GM18870 (cell line): ENCODE data around the gene CTPS1.
A peak's percentile ranks its signal among the peaks of the same experiment; 100 is the strongest.

Source experiments
- ATAC-seq: cut with Tn5 transposase; IDR thresholded peaks from one replicate; pipeline ENCODE4 v1.9.1; 2021; ENCODE audit warnings: moderate library complexity; ENCODE audit not compliant: unreplicated experiment

CTPS1 gene, protein sequence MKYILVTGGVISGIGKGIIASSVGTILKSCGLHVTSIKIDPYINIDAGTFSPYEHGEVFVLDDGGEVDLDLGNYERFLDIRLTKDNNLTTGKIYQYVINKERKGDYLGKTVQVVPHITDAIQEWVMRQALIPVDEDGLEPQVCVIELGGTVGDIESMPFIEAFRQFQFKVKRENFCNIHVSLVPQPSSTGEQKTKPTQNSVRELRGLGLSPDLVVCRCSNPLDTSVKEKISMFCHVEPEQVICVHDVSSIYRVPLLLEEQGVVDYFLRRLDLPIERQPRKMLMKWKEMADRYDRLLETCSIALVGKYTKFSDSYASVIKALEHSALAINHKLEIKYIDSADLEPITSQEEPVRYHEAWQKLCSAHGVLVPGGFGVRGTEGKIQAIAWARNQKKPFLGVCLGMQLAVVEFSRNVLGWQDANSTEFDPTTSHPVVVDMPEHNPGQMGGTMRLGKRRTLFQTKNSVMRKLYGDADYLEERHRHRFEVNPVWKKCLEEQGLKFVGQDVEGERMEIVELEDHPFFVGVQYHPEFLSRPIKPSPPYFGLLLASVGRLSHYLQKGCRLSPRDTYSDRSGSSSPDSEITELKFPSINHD

DNA sequence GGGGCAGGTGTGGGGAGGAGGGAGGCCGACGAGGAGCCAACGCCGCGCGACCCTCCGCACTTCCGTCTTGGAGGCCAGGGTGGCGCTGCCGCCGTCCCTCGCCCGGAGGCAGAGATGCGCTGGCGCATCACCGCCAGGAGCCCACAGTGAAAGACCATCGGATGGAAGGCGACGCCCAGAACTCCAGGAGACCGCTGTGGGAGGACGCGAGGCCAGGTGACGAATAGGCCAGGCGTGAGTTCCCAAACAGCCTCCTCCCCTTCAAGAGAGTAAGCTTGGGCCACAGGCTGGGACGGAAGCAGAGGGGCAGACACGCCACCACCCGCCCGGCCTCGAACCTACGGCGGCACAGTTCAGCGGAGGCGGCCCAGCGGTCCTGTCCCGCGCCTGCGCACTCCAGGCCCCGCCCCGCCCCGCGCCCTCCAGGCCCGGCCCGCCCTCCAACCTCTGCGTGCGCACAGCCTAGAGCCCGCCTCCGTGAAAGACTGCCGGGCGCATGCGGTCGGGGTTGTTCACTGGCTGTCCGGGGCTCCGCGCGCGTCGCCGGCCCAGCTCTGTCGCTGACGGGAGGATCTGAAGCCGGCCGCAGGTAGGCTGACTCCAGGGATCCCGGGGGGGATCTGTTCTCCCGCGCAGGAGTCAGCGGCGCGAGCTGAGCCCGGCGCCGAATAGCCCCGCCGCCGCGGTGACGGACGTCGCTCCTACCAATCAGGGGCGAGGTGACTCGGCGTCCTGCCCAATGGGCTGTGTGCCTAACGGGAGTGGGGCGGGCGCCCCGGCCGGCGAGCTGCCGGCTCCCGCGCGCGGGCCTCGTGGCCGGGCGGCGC lies at the start of gene CTPS1:
TSS of gene CTPS1 (plus strand) at position 456 of the 827 bp plus-strand sequence. CDS start 3,595 bp downstream, outside the sequence.
- ATAC-seq: peak; percentile 79

DNA sequence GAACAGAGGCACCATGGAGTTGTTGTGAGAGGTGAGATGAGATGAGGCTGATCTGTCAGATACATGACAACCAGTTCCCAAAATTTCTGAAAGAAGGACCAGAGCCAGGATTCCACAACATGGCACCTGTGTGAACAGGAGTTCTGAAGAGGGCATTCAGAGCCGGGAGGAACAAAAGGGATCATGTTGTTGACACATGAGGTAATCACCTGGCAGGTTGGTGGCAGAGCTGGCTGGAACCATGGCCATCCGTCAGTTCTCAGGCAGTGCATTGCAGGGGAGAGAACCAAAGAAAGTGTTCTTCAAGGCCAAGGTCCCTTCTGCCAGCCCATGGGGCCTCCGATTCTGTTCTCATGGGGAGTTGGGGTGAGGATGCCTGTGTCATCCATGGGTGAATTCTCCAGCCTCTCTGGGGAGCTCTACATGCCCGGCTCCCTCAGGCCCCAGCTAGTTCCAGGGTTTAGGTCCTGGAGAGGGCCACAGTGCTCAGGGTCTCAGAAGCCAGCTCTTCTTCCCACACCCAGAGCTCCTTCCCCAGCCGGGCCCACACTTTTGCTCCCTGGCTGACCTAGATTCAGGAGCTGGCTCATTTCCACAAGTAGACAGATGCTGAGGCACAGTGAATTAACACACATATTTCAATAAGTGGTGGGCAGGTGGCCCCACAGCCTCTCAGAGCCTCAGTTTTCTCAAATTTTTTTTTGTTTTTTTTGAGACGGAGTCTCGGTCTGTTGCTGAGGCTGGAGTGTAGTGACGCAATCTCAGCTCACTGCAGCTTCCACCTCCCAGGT lies 49.1 kb upstream of the CTPS1 start:
- no peak for ATAC-seq

DNA sequence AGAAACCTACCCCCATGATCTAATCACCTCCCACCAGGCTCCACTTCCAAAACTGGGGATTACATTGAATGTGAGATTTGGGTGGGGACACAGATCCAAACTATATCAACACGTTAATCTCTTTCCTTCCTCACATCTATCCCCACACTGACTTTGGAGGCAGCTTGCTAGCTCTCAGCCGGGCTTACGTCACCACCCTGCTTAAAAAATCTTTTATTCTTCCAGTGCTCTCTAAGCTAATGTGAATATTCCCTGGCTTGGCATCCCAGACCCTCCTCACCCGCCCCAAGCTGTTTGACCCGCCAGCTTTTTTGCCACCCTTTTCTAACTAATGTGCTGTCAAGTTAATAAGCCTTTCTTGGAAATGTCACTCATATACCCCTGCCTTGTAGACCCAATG lies 47.9 kb upstream of the CTPS1 start:
- ATAC-seq: no peak

DNA sequence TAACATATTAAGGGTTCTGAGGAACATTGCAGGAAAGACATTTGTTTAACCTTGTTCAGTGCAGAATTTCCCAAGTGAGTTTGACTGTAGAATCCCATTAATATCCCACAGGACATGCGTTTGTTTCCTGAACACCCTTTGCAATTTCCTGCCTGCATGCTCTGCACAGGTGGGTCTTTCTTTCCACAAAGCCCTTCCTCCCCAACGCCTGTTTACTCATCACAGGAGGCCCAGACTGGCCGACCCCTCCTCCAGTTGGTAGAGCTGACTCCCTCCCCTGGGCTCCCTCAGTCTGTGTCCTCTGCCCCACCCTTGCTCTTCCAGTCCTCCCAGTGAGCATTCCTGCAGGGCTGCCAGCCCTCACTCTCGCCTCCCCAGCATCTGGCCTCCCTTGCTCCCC lies 47.5 kb upstream of the CTPS1 start:
- no peak for ATAC-seq

DNA sequence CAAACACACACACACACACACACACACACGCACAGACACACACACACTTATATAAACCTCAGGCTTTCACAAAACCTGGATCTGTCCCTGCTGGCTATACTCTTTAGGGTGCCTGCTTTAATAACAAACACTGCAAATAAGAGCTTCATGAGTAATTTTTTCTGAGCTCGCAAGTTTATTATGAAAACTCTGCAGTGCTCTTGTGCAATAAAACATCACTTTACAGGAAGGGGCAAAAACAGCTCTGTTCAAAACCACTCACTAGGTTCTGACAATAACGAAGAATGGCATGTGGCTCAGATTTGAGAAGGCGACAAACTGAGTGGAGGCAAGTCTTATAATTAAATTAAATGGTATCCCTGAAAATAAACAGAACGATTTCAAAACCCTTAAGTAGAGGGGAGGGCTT lies 42.6 kb upstream of the CTPS1 start:
- no peak for ATAC-seq

DNA sequence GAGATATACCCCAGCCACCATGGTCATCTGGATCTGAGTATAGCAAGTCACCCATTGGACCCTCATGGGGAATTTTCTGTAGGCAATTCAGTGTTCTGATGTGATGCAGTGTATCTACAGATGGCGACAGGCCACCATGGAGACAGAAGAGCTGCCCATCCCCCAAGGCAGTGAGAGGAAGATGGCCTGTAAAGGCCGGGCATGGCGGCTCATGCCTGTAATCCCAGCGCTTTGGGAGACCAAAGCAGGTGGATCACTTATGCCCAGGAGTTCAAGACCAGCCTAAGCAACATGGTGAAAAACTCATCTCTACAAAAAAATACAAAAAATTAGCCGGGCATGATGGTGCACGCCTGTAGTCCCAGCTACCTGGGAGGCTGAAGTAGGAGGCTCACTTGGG lies 41.1 kb upstream of the CTPS1 start:
- ATAC-seq: no peak

DNA sequence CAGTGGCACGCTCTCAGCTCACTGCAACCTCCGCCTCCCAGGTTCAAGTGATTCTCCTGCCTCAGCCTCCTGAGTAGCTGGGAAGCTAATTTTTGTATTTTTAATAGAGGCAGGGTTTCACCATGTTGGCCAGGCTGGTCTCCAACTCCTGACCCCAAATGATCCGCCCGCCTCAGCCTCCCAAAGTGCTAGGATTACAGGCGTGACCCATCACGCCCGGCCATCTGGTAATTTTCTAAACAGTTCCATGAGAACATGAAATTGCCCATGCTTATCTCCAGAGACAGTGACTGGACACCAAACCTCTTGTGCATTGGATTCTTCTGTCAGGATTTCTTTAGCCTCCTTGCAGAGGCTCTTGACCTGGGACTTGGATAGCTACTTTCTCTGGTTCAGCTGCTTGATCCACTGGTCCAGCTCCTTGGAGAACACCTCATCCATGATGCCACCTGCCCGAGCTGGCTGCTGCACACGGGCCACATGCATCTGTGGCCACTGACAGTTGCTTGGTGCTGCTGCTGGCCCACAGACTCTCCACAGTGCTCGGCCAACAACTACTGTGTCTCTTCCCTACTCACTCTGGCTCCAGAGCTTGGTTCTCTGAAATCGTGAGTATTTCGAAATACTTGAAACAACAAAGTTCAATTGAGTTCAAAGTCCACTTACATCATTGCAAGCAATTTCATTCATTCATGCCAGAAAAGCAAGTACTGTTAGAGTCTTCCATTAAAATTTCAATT lies 40.0 kb upstream of the CTPS1 start:
- no peak for ATAC-seq

DNA sequence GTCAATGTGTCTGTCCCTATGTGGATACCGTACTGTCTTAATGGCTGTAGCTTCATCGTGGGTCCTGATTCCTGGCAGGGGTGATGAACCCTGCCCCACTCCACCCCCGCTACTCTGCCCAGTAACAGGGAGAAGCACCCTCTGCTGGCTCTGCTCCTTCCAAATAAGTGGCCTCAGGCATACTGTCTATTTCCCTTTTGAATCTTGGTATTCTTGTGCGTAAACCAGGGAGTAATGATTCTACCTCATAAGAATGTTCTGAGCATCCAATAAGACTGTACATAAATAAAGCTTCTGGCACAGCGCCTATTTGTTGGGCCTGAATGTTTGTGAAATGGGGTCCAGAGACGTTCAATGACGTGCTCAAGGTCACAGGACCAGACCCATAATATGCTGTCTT lies 35.2 kb upstream of the CTPS1 start:
- ATAC-seq: no peak

DNA sequence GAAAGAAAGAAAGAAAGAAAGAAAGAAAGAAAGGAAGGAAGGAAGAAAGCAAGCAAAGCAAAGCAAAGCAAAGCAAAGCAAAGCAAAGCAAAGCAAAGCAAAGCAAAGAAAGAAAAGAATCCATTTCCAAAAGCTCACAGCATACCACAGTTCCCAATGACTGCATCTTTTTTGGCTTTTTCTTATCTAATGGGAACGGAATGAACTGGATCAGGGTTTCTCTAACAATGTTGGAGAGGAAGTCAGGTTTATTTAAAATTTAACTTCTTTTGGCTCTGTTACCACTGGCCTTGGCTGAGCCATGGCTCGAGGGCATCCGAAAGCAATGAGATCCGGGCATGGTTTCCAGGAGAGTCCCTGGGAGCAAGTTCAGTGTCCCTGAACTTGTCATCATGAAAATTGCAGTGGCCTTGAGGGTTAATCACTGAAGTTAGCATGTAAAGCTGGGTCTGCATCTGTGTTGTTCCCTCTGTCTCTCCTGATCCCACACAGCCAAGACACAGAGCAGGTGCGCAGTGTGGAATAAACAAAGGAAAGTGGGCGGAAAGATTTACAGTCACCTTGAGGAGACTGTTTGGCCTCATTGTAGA lies 34.6 kb upstream of the CTPS1 start:
- ATAC-seq: no peak

DNA sequence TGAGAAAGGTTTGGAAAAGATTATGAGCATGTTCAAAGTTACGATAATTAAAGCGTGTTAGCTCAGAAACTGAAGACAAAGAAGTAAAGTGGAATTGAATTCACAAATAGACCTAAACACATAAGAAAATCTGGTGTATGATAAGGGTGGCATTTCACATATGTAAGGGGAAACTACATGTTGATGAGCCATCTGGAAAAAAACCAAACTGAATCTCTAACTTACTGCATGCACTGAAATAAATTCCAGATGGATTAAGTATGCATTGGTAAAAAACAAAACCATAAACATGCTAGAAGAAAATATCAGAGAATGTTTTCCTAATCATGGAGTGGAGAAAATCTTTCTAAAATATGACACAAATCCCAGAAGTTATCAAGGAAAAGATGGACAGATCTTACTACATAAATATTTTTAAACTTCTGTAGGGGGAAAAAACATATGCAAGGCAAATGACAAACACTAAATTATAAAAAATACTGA lies 34.0 kb upstream of the CTPS1 start:
- ATAC-seq: no peak

DNA sequence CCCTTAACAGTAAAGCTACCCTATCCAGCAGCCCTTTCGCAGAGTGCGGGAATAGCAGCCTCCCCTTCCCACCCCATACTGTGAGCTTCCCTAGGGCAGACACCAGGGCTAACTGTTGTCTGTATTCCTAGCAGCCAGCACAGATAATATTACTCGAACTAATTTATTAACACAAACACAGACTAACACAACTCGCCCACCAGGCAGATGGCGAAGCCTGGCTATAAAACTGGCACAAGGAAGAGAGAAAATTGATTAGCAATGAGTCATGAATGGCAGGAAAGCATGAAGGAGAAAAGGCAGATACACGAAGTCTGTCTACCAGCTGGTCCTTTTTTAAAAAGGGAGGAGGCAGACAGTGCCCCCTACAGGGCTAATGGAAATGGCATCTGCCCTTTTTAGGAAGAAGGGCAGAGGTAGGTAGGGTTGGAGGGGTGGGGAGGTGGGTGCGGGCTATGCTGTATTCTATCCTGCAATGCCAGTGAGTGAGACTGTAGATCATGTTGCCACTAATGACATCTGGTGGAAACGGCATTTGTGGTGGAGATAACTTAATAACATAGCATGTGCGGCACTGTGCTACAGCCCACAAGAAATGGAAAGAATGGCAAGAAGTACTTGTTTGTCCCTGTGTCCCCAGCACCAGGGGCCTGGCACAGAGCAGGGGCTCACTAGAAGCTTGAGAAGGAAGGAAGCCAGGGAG lies 30.6 kb upstream of the CTPS1 start:
- no peak for ATAC-seq

DNA sequence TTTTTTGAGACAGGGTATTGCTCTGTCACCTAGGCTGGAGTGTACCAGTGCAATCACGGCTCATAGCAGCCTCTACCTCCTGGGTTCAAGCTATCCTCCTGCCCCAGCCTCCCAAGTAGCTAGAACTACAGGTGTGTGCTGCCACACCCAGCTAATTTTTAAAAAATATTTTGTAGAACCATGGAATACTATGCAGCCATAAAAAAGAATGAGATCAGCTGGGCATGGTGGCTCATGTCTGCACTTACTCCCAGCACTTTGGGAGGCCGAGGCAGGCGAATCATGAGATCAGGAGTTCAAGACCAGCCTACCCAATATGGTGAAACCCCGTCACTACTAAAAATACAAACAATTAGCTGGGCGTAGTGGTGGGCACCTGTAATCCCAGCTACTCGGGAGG lies 29.9 kb upstream of the CTPS1 start:
- ATAC-seq: no peak

DNA sequence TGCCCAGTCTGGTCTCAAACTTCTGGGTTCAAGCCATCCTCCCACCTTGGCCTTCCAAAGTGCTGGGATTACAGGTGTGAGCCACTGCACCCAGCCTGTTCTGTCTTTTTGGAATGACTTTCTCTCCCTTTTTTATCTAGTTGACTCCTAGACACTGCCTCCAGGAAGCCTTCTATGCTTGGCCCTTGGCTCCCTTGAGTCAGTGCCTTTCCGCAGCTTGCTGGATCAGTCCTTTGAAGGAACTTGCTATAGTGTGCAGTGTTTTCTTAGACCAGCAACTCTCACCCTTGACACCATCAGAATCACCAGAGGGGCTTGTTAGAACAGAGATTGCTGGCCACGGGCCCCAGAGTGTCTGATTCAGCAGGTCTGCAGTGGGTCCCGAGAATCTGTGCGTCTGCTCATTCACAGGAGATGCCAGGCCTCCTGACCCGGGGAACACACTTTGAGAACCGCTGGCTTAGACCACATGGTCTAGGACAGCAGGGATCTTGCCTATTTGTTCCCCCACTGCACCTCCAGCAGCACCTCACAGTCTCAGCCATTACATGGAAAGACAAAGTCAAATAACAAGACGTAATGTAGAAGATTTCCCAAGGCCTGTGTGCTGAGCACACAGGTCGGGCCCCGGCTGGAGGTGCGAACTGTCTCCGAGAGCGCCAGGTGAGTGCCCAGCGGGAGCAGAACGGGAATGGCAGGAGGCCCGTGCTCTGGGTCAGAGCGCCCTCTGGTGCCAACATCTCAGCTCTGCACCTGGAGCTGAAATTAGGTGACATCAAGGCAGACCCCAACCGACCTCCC lies 27.4 kb upstream of the CTPS1 start:
- ATAC-seq: no peak

DNA sequence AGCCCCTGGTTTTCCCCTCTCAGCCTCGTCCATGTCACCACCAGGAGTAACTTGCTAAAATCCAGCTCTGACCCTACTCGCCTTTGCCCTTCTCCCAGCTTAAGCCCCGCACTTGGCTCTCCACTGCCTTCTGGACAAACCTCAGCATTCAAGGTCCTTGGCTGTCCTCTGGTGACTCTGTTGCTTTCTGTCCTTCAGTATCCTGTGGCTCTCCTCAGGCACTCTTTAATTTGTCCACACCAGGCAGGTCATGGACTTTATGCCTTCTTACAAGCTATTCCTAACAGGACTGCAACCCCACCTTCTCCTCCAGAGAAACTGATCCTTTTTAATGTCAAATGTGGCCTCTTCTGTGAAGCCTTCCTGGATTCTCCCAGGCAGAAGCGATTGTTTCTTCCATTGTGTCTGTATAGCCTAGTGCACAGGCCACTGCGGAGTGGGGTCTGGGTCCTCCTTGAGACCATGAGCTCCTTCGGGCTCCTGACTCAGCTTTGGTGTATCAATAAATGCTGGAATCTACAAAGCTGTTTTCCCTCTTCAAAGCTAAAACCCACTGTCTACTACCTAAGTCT lies 26.7 kb upstream of the CTPS1 start:
- no peak for ATAC-seq

DNA sequence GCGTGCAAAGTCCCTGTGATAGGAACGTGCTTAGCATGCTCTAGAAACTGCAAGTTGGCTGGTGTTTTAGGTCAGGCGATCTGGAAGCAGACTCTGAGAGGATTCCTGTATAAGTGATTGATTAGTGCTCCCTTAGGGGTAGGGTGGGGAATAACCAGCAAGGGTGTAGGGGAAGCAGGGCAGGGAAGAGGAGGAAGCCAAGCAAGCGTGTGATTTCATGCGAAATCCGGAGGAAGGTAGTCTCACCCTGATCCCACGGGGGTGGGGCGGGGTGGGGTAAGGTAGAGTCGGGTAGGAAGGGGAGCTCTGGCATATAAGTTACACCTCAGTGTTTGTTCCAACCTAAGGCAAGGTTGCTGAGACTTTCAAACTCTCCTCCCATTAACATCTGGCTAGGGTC lies 24.9 kb upstream of the CTPS1 start:
- ATAC-seq: no peak

DNA sequence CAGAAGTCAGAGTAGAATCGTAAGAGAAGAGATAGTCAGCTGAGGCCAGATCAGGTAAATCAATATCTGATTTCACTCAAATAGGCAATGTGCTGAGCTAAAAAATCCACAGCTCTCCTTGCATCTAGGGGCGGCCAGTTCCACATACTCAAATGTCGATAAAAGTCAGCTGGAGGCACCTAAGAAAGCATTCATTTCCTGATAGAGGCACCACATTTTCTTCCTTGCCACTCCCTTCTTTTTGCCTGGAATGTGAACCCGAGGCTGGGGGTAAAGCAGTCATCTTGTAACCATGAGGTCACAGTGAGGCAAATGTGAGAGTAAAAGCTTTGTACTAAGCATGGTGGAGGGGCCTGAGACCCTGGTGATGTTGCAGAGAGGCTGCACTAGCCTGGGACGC lies 24.2 kb upstream of the CTPS1 start:
- no peak for ATAC-seq

DNA sequence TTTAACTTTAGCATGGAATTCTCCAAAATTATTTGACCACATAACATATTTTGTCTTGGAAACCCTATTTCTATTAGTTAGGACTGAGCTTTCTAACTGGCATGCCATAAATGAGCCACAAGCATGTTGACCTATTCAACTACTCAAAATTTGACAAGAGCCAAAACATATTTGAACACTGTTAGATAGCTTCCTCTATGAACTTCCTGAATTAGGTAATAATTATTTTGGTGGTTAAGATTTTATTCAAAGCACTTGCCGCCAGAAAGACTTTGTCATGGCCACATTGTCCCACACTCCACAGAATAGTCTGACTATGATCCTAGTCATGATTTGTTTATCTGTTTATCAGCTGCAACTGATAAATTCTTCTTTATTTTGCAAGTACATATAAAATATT lies 23.1 kb upstream of the CTPS1 start:
- ATAC-seq: no peak

DNA sequence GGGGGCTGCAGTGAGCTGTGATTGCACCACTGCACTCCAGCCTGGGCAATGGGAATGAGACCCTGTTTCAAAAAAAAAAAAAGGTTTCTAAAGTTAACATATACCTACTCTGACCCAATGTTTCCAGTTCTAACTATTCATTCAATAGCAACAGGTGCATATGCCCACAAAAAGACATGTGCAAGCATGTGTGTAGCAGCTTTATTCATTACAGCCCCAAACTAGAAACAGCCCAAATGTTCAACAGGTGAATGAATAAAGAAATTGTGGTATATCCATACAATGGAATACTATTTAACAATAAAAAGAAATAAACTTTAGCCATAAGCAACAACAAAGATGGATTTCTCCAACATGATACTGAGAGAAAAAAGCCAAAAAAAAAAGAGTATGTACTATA lies 21.3 kb upstream of the CTPS1 start:
- no peak for ATAC-seq
